Right lobe of liver (tissue), 6 donors: Measurements from ENCODE around the gene TOX3. TPM values are rescaled to one million over a fixed set of nuclear protein-coding genes. Genes with fewer than 3 reads are reported as not detected.

ENCODE experiments used
- ATAC-seq, 4 donors: fragments of 200-7000 bp; cut with Tn5 transposase; one replicate each; pipeline ENCODE4 v1.9.1; 2020; ENCODE audit warnings: mild to moderate bottlenecking in 4 of 4, moderate library complexity in 4 of 4
- DNase-seq, 3 donors: peaks; one replicate each; pipeline ENCODE4 v3.0.0-alpha.2; 2020
- H3K27ac ChIP-seq, 3 donors: fragments of 200-600 bp; one replicate each; pipeline ENCODE4 v1.8.0; 2022
- H3K27me3 ChIP-seq, 2 donors: fragments of 200-600 bp; one replicate each; pipeline ENCODE4 v1.8.0; 2022
- H3K36me3 ChIP-seq, 4 donors: fragments of 200-600 bp; sonication (generic) in 1 of 4; one replicate each; pipeline versions ENCODE4 v1.5.1 to v1.8.0; 2017 to 2022; ENCODE audit warnings: control low read depth in 1 of 4
- H3K4me1 ChIP-seq, 4 donors: fragments of 200-600 bp; sonication (generic) in 1 of 4; one replicate each; pipeline versions ENCODE4 v1.5.1 to v1.8.0; 2017 to 2022; ENCODE audit warnings: control low read depth in 1 of 4
- H3K4me3 ChIP-seq, 3 donors: fragments of 200-600 bp; one replicate each; pipeline ENCODE4 v1.8.0; 2022
- H3K9me3 ChIP-seq, 4 donors: fragments of 200-600 bp; sonication (generic) in 1 of 4; one replicate each; pipeline versions ENCODE4 v1.5.1 to v1.8.0; 2017 to 2022; ENCODE audit warnings: control low read depth in 1 of 4
- POLR2A ChIP-seq: fragments of 450-650 bp; IDR thresholded peaks from one replicate; pipeline ENCODE4 v1.6.1; 2017; ENCODE audit warnings: antibody characterized with exemption, mild to moderate bottlenecking
- WGBS: methylation state at CpG from one replicate; pipeline ENCODE4 v1.1.6; 2018; ENCODE audit warnings: low coverage, low lambda C conversion rate; ENCODE audit not compliant: insufficient coverage; ENCODE audit errors: missing lambda C conversion rate; 5-methylcytosine and 5-hydroxymethylcytosine counted together
- intact Hi-C, 2 donors: fragments of 100-400 bp; cut with DNase I; formaldehyde crosslinking; loops; one replicate each; pipeline versions ENCODE4 v1.11.2 to v1.14.1; 2022
- total RNA-seq, 6 experiments: library from RNA; depleted of rRNA in 2 of 6; stranded (reverse); fragments of >200 nt in 2 of 6; fragmentation: NEBNext Ultra II Directional in 3 of 6; extraction: Animal tissue kit (Norgen Biotek cat#: 25700) in 3 of 6; gene quantifications; one replicate each; pipeline versions ENCODE4 v1.1.0 to v1.2.4, GENCODE V29; 2016 to 2023
- TF ChIP-seq, protein P1 (sequence below), 4 donors: fragments of 200-600 bp in 3 of 4; fragments of 450-650 bp in 1 of 4; IDR thresholded peaks; one replicate each; pipeline versions ENCODE4 v1.5.1 to v1.8.0; 2016 to 2022; ENCODE audit warnings: antibody characterized with exemption in 4 of 4, mild to moderate bottlenecking in 2 of 4
- donor health status: DM: no; HTN: yes; CAD: no.
- donor health status: DM: no; HTN: no; CAD: no.
- donor health status: DM: no; HTN: no; CAD: no.
- donor health status: DM: no; HTN: yes; CAD: no.
- donor health status: DM: no; HTN: yes; CAD: no.

The TOX3 gene
- total RNA-seq, 6 experiments from 2014 or later = 0.92 to 5.8 (median 3.6) TPM

DNA sequence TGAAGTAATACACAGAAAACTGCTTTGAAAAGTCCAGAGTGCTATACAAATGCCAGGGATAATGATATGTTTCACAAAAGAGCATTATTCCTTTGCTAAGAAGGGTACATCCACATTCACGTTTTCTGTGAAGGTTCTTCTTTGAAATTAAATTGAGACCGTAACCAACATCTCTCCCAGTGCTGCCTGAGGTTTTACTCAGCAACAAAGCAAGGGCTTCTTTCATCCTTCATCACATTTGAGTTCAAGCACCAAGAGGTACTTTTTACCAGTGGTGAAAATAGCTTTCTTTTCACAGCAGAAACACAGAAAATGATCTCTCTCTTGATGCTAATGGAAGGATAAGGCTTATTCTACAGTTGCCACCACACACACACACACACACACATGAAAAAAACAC lies 113.3 kb downstream of the TOX3 start:
- DNase-seq (no peak), ATAC-seq (no peak)
- Histone ChIP-seq H3K27me3 (no peaks in the 10 kb centered on the region), H3K4me1 (no peaks in the 10 kb centered on the region), H3K36me3 (peaks cover 0 to 3% (median 0%) of the 10 kb centered on the region in 4 donors), H3K9me3 (no peaks in the 10 kb centered on the region), H3K27ac (no peak overlapping the region), H3K4me3 (no peak overlapping the region)
- TF ChIP-seq, protein P1, sequence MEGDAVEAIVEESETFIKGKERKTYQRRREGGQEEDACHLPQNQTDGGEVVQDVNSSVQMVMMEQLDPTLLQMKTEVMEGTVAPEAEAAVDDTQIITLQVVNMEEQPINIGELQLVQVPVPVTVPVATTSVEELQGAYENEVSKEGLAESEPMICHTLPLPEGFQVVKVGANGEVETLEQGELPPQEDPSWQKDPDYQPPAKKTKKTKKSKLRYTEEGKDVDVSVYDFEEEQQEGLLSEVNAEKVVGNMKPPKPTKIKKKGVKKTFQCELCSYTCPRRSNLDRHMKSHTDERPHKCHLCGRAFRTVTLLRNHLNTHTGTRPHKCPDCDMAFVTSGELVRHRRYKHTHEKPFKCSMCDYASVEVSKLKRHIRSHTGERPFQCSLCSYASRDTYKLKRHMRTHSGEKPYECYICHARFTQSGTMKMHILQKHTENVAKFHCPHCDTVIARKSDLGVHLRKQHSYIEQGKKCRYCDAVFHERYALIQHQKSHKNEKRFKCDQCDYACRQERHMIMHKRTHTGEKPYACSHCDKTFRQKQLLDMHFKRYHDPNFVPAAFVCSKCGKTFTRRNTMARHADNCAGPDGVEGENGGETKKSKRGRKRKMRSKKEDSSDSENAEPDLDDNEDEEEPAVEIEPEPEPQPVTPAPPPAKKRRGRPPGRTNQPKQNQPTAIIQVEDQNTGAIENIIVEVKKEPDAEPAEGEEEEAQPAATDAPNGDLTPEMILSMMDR (IDR thresholded peaks at IDR 0.05) = no peak
- no peak for TF ChIP-seq POLR2A
- 22% methylated on average over 1 of the region's 2 CpGs for whole genome bisulfite sequencing
- intact Hi-C loops = no loop called here

DNA sequence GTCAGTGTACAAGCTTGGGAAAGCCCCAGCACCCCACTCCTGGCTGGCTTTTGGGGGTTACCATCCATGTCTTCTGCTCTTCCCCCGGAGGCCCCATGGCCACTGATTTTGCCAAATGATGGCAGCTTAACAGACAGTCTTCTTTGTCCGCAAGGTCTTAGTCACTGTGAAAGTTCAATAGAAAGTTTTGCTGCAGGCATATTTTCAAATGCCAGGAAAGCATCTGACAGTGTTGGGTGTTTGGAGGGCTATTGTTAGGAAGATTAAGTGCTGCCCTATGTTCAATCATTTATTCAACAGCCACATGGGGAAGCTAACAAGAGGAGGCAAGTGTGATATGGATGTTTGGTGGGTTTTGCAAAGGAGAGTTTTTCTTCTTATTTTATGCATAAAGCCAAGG lies 122.4 kb downstream of the TOX3 start:
- no peaks in the 10 kb centered on the region for H3K36me3 ChIP-seq
- 67% methylated on average over 2 of the region's 2 CpGs for WGBS
- DNase-seq = no peak
- TF ChIP-seq, protein P1 (IDR thresholded peaks at IDR 0.05) = no peak
- TF ChIP-seq POLR2A = no peak
- no peaks in the 10 kb centered on the region for H3K4me1 ChIP-seq
- intact Hi-C loops = no loop called here
- H3K9me3 ChIP-seq = no peaks in the 10 kb centered on the region
- H3K27ac ChIP-seq = no peak overlapping the region
- no peaks in the 10 kb centered on the region for H3K27me3 ChIP-seq
- ATAC-seq = no peak
- no peak overlapping the region for H3K4me3 ChIP-seq

DNA sequence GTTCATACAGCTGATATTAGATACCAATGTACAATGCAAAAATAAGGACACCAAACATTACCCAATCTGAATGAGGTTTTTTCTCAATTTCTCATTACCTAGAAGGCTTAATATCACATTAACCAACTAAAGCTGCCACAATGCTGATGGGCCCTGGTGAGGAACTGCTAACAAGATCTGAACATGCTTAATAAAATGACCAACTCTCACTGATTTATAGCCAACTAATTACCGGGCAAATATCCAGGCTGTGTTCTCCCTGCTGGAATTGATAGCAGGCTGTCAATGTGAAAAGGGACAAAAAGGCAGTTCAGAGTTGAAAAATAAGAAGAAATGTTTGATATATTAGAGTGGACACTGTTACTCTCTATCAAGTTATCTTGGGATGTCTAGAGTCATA lies 124.6 kb downstream of the TOX3 start:
- H3K9me3 ChIP-seq = no peaks in the 10 kb centered on the region
- intact Hi-C loops = no loop called here
- H3K27me3 ChIP-seq = no peaks in the 10 kb centered on the region
- no peak for DNase-seq
- no peaks in the 10 kb centered on the region for H3K4me1 ChIP-seq
- H3K4me3 ChIP-seq = no peak overlapping the region
- ATAC-seq = no peak
- H3K27ac ChIP-seq = no peak overlapping the region
- no peaks in the 10 kb centered on the region for H3K36me3 ChIP-seq
- 55% methylated on average over 1 of the region's 1 CpG for WGBS
- TF ChIP-seq, protein P1 (IDR thresholded peaks at IDR 0.05) = no peak
- TF ChIP-seq POLR2A = no peak

DNA sequence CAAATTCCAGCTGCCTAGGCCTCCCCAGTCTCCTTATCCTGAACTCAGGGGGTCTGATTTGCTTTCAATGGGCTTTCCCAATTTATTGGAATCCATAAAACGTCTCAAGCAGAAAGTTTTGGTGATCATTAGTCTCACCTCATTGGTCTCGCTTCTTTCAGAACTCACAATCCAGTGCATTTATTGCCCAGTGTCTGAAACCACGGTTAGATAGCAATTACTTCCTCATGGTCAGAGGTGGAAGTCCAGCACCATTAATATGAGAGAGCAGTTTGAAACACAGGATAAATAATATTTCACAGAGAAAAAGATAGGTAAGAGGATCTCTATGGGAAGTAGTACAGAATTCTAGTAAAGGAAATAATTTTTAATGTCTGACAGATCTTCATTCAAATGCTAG lies 128.7 kb downstream of the TOX3 start:
- H3K36me3 ChIP-seq = no peaks in the 10 kb centered on the region
- DNase-seq (no peak), ATAC-seq (no peak)
- H3K9me3 ChIP-seq = no peaks in the 10 kb centered on the region
- no peak for TF ChIP-seq POLR2A
- TF ChIP-seq, protein P1 (IDR thresholded peaks at IDR 0.05) = no peak
- H3K4me3 ChIP-seq = no peak overlapping the region
- intact Hi-C loops = no loop called here
- 59% methylated on average over 3 of the region's 3 CpGs for WGBS
- H3K27me3 ChIP-seq = no peaks in the 10 kb centered on the region
- H3K4me1 ChIP-seq = no peaks in the 10 kb centered on the region
- no peak overlapping the region for H3K27ac ChIP-seq

DNA sequence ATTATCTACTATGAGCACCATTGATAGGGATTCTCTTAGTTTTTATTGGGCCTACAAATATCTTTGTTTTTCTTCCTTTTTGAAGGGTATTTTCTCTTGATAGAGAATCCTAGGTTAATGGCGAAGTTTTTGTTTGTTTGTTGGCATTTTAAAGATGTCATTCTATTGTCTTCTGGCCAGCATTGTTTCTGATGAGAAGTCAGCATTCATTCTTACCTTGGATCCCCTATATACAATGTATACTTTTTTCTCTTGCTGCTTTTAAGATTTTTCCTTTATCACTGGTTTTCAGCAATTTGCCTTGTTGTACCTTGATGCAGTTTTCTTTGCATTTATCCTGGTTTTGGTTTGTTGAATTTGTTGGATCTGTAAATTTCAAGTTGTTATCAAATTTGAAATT lies 130.1 kb downstream of the TOX3 start:
- ATAC-seq = no peak
- no peak for DNase-seq
- Histone ChIP-seq H3K27ac (no peak overlapping the region), H3K27me3 (no peaks in the 10 kb centered on the region), H3K36me3 (no peaks in the 10 kb centered on the region), H3K4me1 (no peaks in the 10 kb centered on the region), H3K9me3 (no peaks in the 10 kb centered on the region), H3K4me3 (no peak overlapping the region)
- TF ChIP-seq, protein P1 (IDR thresholded peaks at IDR 0.05) = no peak
- no peak for TF ChIP-seq POLR2A
- intact Hi-C loops = no loop called here
- 21% methylated on average over 1 of the region's 1 CpG for WGBS
